GM19351 (cell line): ENCODE measurements around the gene DENND1A.

Source experiments
- ATAC-seq: cut with Tn5 transposase; IDR thresholded peaks from one replicate; pipeline ENCODE4 v1.9.1; 2021; ENCODE audit warnings: mild to moderate bottlenecking, moderate library complexity; ENCODE audit not compliant: unreplicated experiment

Gene DENND1A

DNA sequence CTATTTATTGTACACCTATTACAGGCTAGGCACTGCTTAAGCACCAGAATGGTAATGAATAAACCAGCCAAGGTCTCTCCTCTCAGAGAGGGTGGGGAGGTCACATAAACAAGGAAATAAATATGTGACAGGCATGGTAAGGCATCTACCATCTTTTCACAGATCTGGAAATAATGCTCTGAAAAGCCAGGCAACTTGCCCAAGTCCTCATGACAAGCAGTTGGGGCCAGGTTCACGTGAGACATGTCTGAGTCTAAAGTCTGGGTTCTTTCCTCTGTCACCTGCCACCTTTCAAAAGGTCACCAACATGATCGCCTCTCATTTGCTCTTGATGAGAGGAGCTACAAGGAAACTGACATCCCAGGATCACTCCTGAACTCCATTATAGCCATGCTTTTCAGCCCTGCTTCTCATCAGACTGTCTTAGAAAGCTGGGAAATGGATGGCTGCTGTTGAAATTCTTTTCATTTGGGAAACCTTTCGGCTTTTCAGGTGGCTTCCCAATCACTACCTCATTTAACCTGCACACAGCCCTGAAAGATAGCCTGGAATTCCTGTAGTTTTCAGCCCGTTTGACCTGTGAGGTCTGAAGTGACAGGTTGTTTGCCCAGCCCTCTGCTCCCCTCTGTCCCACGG lies 450.8 kb downstream of the DENND1A start:
- no peak for ATAC-seq

DNA sequence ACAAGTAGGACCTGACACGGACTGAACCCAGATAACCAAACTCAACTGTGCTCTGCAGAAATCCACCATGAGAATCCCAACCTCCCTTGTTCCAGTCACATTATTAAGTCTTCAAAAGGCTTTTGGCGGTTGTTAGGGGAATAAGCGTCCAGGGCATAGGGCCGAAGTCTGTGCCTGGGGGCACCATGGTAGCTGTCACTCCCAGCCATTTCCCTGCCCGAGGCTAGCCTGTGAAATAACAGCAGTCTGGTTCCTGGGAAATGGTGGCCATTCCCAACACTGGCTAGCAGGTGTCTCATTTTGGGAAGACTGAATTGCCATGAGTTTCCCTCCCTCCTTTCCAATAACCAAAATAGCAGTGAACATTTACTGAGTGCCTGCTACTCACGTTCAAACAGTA lies 451.8 kb downstream of the DENND1A start:
- ATAC-seq: no peak

DNA sequence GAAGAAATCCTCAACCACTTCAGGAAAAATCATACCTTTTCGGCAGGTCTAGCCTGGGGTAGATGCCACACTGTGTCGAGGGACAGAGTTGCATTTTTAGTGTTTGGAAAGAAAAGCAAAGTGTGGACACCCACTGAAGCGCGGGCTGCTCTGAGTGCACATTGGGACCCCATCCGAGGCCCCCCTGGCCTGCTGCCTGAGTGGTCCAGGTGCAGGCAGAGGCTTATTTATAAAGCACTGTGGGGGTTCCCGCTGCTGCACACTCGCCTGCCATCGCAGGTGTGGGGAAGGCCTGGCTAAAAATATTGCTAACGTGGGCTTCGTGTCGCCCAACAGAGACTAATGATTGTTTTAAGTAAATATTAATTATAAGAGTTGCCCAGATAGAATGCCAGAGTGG lies 454.5 kb downstream of the DENND1A start:
- ATAC-seq: no peak

GRCh38 chr9:123472862-123473614 lies 456.9 kb downstream of the DENND1A start:
- no peak for ATAC-seq

DNA sequence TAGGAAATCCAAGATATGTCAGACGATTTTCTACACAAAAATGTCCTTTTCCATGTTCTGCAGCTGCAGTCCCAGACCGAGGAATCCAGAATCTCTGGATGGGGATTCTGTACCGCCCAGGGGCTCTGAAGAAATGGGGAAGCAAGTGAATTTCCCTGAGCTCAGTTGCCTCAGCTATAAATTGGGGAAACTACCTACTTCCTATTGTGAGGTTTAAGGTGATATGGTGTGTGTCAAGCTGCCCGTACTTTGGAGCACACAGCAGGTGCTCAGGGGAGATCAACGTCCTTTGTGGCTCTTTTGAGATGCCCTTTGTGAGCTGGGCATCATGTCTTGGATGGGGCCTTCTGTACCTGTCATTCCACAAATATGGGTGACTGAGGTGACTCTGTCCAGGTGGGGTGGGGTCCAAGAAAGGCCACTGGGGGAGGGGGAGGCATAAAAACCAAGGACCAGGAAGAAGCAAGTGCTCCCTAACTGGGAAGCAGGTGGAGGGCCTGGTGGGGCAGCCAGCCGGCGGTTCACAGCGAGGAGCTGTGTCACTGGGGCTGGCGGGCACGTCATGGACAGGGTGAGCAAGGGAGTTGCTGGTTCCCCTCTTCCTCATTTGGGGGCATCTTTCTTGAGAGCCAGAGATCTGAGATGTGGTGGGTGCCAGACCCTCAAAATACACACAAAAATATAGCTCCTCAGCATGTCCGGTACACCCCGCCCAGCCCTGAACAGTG lies 457.9 kb downstream of the DENND1A start:
- no peak for ATAC-seq

DNA sequence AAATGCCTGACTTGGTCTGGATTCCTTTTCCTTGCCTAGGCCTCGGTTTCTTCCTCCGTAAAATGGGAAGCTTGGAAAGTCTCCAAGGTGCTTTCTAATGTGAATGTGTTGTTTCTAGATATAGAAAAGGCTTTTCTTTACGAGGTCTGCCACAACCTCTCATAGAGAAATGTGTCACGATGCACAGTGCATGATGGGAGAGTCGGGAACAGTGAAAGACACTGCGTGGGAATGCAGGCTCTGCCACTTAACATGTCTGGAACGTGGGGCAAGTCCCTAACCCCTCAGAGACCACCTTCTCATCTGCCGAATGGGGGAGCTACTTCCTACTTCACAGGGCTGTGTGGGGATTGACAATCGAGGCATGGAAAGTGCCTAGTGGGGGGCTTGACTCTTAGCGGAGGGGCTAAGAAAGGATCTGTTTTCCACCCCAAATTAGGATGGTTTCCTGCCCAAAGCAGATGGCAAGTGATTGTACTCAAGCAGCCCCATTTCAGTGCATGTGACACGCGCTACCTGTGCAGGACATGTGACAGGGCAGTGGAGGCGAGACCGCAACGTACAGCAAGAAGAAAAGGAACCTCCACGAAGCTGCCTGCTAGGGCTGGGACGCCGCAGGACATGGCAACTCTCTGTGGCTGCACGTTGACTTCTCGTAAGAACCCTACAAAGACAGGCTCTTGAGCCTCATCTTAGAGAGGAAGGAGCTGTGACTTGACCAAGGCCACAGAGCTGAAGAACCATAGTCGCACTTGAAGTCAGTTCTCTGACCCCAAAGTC lies 458.7 kb downstream of the DENND1A start:
- ATAC-seq: no peak

DNA sequence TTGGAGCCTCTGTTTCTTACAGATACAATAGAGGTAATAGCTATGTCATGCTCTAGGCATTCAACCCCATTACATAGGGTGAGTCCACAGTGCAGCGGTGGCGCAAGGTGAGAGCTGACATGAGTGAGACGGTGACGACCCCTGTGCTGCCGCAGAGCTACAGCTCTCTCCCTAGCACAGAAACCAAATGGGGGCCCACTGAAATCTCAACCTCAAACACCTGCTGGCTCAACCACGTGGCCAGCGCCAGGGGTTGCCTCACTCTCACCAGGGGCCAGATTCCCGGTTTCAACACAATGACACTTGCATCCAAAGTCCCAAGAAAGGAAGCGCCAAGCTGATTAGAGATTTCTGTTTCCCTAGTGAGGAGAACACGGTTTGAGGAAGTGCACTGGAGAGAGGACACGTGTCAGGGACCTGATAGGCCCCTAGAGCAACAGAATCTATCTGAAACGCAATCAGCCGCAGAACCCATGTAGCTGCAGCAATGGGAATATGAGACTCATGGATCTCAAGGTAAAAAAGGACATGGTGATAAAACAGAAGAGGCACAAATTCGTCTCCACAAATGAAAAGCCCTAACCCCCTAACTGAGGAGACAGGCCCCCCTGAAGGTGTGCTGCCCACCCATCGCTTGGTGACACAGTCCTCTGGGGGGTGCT lies 459.7 kb downstream of the DENND1A start:
- ATAC-seq: no peak

- no peak for ATAC-seq
Observed at GRCh38 chr9:123469282-123469681, 460.6 kb downstream of the DENND1A start.

DNA sequence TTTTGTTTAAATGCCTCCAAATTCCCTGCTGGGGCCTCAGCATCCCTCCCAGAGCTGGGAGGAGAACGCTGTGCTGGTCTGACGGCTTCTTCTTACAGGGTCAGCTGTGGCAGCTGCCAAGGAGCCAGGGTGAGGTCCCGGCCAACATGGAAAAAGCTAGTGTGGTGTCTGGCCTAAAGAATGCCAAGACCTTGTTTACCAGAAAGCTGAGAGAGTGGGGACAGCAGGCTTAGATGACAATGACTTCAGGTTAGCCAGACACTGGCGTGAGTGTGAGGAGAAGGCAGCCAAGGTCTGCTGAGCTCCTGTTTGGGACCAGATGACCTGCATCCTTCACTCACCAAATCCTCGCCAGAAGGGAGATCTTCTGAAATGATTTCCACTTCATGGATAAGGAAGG lies 461.4 kb downstream of the DENND1A start:
- no peak for ATAC-seq

GRCh38 chr9:123465304-123465703 lies 464.6 kb downstream of the DENND1A start:
- no peak for ATAC-seq

GRCh38 chr9:123460091-123460490 lies 469.8 kb downstream of the DENND1A start:
- ATAC-seq: no peak

DNA sequence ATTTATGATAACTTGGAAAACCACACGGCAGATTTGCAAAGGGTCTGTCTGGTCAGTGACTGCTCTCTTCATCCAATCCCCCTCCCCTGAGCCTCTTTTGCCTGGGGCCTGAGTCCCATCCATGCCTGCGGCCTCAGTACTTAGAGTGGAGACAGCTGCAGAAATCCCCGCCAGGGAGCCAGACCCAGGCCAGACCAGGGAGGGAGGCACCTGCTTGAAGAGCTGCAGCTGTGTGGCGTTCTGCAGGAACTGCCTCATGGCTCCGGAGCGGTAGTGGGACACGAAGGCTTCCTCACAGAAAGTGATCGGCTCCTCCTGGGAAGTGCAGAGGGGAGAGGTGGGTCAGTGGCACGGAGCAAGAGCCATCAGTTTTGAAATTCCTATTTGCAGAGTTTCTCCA lies 472.3 kb downstream of the DENND1A start:
- ATAC-seq: no peak

GRCh38 chr9:123456011-123456410 lies 473.9 kb downstream of the DENND1A start:
- ATAC-seq: no peak

DNA sequence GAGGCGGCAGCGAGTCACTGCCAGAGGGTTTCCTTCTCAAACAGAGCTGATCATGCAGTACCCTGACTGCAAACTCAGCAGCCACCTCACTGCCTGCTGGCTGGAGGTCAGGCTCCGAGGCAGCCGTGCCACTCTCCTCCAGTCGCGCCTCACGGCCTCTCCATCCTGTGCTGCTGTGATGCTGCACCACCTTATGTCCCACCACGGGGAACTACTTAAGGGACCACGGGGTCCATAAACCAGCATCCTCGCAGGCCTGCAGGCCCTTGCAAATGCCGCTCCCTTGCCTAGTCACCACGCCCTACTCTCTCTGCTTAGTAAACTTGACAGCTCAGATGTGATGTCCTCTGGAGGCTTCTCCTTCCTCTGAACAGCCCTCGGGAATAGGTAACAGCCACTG lies 474.7 kb downstream of the DENND1A start:
- ATAC-seq: no peak

GRCh38 chr9:123454361-123454760 lies 475.6 kb downstream of the DENND1A start:
- no peak for ATAC-seq

GRCh38 chr9:123453831-123454321 lies 476.1 kb downstream of the DENND1A start:
- no peak for ATAC-seq

DNA sequence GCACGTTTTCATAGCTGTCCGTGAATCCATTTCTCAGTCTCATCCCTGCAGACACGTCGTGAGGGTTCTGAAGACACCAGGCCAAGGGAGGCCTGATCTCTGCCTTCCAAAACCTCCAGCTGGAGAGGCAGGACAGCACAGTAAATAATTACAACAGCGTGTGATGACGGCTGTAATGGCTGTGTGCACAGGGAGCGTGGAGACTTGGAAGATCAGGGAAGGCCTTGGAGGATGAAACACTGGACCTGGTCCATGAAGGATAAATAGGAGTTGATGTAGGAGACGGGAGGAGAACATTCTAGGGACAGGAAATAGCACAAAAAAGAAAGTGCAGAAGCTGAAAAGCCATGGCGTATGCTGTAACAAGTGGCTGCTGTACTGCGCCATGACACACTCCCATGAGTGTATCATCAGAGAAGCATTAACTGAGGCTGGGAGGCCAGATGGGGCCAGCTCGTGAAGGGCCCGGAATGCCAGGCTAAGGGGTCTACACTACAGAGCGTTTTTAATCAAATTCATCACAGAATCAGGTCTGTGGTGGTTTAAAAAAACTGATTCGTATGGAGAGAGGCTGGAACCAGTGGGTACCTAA lies 476.8 kb downstream of the DENND1A start:
- no peak for ATAC-seq

DNA sequence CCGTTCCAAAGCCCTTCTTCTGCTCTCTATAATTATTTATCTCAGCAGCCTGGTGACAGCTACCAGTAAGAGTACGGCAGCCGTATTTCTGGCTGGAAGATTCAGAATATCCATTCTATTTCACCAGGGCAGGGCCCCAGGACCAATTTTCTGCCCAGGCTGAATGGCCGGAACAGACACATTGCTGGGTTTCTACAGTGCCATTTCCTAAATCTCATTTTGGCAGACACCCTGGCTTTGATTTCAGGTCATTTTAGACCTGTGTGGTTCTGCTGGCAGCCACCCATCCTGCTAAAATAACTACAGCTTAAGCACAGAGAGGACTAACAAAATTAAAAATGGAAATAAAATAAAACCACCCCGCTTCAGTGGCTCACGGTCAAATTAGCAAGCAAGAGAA lies 478.9 kb downstream of the DENND1A start:
- ATAC-seq: no peak

DNA sequence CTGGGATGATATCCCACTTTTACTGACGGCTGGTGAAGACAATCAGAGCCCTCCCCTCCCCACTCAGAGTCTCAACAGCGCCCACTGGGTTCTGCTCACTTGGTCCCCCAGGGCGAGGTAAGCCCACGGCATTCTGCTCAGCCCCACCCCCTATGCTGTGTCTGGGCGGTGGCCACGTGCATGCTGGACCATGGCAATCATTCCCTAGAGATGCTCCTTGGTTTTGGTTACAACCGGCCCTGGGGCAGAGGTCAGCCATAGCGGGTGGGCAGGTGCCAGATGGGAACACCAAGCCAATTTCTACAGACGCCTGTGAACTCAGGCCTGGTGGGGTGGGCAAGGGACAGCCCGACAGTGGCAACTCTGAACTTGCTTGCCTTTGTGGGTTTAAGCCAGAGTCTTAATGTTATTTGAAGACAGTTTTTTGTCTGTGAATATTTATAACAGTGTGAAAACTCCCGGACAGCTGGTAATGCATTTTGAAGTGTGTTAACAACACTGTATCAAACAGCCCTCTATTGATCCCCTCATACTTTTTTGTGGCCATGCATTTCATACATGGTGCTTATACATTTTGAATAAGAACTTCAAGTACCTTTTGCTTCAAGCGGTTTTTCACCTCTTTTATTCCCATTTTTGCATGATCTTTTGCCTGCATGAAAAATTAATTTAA lies 479.7 kb downstream of the DENND1A start:
- ATAC-seq: no peak
